Body of pancreas (tissue), 4 donors: ENCODE results near the gene IKZF4.

Source experiments
- CTCF ChIP-seq, 7 experiments: fragments of 450-650 bp in 4 of 7; fragments of 200-600 bp in 3 of 7; sonication (generic) in 3 of 7; IDR thresholded peaks; one replicate each; pipeline ENCODE4 v1.5.1; 2016 to 2019; ENCODE audit warnings: antibody characterized with exemption in 7 of 7
- POLR2A ChIP-seq, 3 donors: fragments of 450-650 bp; IDR thresholded peaks; one replicate each; pipeline ENCODE4 v1.6.1; 2016; ENCODE audit warnings: antibody characterized with exemption in 3 of 3, mild to moderate bottlenecking in 2 of 3

GRCh38 chr12:56007564-56008559 is 13.0 kb upstream of the IKZF4 start:
- TF ChIP-seq POLR2A (IDR thresholded peaks at IDR 0.05) (peak in 1 of 3 donors; percentile 13), CTCF (IDR thresholded peaks at IDR 0.05) (no peak)
